ENCODE measurements around the gene TSEN2.
"Not testable (repeated sequence)": the region's sequence is repeated elsewhere in the genome, so short reads cannot be mapped to it uniquely, and the experiment has no call there.

The TSEN2 gene

DNA sequence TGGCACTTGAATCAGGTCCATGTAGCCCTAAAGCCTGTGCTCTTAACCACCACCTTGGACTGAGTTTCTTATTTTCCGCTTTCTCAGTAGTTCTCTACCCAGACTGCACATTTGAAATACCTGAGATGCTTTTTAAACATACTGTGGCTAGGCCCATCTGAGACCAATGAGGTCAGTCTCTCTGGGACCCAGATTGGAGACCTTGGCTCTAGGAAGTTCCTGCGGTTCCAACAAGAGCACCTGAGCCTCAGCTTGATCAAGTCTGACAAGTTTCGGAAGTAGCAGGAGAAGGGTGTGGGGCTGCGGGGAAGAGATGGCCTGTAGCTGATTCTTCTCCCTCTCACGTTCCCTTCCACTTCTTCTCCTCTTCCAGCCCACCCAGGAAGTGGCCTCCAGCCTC, 11.5 kb upstream of the TSEN2 start:
- DNase-seq: no peak

DNA sequence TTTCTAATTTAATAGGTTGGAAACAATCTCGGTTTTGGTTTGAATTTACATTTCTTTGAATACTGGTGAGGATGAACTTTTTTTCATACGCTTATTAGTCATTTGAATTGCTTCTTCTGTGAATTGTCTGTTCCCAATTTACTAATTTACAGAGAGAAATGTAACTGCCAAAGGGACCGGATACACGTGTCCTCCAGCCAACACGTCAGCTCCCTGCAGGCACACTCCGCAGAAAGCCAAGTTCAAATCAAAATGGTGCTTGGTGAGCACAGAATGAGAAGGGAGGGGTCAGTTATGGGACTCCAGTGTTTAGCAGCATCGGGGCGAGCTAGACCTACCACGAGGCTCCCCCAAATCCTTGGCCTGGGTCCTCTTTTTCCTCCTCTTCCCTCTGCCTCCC, 10.8 kb upstream of the TSEN2 start:
- no peak for DNase-seq

DNA sequence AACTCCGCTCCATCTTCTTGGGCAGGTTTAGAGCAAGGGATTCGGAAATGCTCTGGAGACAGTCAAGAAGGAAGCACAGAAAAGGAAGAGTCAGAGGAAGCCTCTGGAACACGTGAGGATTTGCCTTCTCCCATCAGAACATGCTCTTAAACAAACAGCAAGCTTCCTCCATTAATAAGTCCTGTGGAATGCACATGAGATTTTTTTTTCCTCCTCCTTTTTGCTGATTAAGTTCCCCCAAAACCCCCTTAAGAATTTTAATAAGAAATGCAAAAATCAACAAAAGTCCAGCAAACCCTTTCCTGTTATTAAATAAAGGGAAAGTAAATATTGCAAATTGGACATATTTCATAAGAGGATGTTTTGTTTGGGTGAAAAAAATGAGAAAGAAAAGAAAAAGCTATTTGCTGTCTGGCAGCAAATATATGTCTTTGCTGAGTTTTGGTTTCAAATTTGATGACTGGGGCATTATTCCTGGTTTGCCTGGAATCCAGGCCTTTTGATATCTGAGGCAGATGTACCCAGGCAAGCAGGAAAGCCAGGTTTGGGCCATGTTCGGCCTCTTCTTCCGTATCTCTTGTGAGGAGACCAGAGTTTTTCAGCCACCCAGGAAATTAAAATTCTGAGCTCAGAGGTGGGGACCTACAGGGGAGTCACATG, 7.9 kb upstream of the TSEN2 start:
- DNase-seq: no peak

DNA sequence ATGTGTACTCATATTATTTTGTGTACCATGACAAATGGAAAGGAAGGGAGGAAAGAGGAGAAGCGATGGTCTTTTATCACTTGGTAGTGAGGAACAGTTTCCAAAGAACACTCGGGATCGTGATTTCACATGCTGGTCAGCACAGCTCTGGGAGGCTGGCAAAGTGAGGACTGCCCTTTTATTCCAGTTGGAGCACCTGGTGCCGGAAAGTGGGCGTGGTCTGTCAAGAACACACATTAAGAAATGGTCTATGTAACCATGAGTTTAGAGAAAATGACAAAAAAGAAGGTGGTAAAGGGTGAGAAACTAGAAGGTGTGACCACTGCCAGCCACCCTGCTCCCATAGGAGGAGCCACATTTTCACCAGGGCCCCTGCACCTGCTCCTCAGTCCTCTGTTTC, 7.0 kb upstream of the TSEN2 start:
- DNase-seq: no peak

DNA sequence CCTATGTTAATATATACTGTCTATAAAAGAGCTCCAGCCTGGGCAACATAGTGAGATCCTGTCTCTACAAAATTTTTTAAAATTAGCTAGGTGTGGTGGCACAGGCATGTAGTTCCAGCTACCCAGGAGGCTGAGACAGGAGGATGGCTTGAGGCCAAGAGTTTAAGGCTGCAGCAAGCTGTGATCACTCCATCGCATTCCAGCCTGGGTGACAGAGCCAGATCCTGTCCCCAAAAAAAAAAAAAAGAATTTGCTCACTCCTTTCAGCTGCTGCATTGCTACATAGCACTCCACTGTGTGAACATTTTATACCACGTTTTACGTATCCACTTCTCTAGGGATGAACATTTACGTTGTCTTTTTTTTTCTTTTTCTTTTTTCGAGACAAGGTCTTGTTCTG, 6.0 kb upstream of the TSEN2 start:
- no peak for DNase-seq

DNA sequence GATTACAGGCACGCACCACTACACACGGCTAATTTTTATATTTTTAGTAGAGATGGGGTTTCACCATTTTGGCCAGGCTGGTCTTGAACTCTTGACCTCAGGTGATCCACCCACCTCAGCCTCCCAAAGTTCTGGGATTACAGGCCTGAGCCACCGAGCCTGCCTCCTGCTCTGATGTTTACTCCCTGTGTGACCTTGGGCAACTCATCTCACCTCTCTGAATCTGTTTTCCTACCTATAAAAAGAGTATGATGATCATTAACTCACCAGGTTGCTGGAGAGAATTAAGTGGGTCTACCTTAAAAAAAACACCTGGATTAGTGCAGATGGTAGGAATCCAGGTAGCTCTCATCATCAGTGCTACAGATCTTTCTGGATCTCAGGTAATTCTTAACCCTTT, 5.1 kb upstream of the TSEN2 start:
- DNase-seq: not testable (repeated sequence)

DNA sequence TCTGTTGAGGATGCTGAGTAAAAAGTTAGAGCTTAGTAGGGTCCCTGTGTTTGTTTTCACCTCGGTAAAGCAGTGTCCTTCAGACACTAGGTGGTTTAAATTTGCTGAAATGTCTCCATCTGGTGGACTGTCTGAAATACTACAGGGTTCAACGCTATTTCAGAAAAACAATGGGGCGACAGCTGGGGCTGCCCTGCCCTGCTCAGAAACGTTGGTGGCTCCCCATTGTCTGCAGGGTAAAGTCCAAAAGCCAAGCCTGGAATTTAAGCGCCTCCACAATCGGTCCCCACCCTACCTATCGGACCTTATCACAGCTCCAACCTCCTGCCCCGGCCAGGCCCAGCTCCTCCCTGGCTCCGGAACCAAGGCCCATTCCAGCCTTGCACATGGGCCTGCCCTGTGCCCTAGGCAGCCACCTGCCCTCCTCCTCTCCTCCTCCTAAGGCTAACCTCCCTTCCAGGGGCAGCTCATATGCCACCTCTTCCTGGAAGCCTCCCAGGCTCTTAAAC, 4.3 kb upstream of the TSEN2 start:
- no peak for DNase-seq

DNA sequence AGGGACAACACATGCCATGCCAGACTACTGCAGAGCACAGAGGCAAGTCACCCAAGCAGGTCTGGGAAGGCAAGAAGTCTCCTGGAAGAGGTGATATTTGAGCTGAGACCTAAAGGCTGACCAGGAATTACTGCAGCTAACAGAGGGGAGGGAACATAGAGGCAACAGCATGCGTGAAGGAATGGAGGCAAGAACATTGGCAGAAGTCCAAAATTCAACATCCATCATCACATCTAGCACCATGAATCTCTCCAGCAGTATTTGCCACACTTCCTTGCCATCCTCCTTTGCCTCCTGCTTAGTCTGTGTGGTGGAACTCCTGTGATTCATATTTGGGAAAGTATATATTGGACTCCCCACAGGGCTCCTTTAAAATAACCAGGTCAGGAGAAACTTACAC, 870 bp upstream of the TSEN2 start:
- DNase-seq: no peak

DNA sequence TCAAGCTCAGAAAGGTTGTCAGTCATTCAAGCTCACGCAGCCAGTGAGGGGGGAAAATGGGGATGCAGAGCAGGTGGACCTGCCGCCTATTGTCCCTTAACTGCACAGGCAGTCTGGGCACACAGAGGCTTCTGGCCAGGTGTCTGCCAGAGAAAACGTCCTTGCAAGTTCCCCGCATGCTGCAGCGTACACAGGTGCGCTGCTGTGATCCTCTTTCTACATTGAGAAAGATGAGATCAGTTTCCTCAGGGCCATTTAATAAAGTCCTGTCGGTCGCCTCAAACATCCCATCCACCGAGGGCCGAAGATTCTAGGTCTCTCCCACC, 445 bp upstream of the TSEN2 start:
- no peak for DNase-seq

DNA sequence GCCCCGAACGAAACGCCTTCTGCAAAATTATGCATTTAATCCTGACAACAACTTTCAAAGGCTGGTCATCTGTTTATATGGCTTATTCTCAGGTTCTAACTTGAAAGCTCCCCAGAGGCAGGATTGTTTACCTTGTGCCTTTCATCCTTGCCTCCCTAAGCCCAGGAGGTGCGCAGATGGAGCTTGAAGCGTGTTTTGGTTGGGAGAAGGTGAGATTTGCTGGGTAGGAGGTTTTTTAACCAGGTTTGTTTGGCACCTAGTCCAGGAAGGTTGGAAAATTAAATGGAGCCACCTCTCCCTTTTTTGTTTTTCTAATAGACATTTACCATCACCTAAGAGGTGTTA, 675 bp downstream of the TSEN2 start:
- no peak for DNase-seq

DNA sequence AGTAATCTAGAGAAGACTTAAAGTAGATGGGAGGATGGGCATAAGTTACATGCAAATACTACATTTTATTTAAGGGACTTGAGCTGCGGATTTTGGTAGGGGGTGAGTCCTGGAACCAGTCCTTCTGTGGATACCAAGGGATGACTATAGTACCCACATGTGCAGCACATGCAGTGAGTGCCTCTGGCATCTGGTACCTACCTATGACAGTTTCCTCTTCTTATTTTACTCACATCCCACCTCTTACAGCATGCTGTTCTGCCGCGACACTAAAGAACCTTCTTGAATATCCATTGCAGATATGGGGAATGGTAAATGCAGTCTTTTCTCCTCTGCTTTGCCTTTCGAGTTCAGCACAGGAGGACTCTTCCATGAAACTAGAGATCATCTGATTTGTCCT, 1.7 kb downstream of the TSEN2 start:
- DNase-seq: no peak

DNA sequence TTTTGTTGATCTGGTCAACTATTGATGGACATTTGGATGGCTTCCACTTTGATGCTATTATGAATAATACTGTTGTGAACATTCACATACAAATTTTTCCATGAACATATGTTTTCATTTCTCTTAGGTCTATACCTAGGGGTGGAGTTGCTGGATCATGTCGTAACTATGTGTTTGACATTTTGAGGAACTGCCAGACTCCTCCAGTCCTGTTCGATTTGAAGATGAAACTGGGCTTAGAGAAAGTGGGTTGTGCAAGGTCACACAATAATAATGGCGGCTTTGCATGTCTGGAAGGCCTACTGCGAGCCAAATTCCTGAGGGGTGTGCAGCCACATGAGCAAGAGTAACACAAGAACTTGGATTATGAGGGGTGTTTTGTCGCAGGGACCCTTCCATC, 2.6 kb downstream of the TSEN2 start:
- DNase-seq: no peak

DNA sequence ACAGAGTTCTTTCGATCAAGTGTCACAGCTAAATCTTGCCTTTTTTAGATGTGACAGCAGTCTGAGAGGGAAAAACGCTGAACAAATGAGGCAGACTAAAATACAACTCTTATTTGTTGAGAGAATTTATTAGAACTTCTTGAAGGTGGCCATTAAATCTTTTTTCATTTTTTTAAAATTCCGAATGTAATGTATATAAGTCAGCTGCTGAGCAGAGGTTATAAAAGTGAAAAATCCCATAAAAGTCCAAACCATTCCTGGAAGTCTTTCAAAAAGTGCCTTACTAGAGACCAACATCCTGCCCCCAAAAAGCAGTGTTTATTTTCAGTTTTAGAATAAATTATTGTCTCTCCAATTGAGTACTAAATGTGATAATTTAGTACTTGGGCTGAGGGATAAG, 3.1 kb downstream of the TSEN2 start:
- no peak for DNase-seq

DNA sequence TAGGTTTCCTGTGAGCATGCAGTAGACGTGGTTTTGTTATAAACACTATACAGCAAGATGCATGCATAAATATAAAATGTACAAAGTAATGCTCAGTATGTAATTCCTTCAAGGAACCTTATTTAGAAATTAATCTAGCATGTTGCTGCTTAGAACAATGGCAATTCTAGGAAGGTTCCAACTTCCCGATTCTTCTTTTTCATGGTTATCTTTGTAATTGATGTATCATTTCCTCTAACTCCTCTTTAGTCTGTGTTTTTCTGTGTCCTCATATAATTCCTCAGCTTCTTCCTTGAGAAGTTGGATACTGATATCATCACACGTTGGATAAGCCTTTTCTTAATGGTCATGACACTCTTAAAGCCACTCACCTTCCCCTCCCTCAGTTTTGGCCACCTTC, 3.5 kb downstream of the TSEN2 start:
- no peak for DNase-seq

DNA sequence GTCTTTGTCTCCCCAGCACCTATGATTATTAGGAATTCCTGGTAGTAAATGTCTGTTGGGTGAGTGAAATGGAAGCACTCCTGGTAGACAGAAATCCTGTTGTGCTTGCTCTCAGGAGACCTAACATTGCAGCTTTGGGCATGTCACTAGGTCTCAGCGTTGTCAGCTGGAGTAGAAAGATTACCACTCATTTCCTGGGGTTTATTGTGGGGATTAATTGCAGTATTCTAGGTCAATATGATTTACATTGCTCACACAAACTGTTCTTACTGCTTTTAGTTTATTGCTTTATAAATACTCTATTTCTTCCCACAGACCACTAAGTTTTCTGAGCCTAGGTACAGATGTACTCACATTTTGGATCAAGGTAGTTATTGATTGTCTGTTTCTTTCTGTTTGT, 5.1 kb downstream of the TSEN2 start:
- DNase-seq: no peak

DNA sequence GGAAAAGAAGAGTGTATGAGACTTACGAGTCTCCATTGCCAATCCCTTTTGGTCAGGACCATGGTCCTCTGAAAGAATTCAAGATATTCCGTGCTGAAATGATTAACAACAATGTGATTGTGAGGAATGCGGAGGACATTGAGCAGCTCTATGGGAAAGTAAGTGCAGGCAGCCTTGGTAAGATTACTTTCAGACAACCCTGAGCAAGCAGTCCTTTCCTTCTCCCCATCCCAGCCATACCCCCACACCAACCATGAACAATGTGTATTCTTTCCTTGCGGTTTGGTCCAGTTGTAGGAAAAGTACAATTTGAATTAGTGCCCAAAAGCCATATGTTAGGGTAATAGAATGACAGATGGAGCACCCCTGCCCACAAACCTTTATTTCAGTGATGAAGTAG, 5.6 kb downstream of the TSEN2 start:
- DNase-seq: no peak

DNA sequence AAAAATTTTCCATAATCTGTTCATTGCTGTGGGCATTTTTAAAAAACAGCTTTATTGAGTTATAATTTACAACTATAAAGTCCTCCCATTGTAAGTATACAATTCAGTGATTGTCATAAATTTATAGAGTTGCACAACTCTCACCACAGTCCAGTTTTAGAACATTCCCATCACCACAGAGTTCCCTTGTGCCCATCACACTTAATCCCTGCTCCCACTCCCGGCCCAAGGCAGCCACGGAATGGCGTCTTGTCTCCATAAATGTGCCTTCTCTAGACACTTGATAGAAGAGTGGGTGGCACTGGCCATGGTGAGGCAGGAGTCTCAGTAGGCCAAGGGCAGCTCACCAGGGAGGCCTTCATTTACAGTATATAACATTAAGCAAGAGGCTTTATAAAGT, 6.3 kb downstream of the TSEN2 start:
- no peak for DNase-seq

DNA sequence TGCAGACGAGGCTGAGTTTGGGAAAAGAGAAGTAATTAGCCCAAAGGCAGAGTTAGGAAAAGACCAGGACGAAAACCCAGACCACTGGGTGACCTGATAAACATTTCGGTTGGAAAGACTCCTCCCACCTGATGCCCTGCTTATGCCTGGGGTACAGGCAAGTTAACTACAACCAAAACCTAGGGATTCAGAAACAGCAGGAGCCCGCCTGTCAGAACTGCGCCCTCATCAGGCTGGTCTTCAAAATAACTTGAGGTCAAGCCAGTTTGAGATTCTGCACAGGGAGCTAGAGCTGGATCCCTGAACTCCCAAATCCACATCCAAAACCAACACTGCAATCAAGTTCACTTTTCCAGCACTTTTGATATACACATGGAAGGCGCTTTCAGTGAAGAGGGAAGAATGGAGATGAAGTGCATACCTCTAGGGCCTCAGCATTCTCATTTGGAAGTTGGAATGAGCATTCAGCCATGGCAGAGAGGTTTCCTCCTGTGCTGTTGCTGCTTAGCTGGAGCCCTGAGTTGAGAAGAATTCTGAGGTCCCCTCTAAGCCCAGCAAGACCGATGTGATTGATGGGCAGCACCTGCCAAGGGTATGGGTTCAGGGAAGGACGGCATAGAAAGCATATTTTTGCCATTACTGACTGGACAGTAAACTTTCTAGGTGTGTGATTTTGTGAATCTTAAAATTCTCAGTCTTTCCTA, 11.6 kb downstream of the TSEN2 start:
- no peak for DNase-seq

DNA sequence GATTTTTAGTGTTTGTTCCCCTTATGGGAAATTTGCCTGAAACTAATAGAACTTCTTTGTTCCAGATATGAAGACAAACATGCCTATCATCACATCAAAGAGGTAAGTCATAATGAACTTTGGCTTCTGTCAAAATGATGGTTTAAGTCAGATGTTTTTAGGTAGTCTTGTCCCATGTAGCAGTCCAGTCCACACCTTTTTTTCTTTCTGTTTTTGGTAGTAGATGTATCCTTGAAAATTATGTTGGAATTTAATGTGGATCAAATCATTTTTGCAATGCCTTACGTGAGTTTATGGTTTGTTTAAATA, 12.1 kb downstream of the TSEN2 start:
- DNase-seq: no peak

DNA sequence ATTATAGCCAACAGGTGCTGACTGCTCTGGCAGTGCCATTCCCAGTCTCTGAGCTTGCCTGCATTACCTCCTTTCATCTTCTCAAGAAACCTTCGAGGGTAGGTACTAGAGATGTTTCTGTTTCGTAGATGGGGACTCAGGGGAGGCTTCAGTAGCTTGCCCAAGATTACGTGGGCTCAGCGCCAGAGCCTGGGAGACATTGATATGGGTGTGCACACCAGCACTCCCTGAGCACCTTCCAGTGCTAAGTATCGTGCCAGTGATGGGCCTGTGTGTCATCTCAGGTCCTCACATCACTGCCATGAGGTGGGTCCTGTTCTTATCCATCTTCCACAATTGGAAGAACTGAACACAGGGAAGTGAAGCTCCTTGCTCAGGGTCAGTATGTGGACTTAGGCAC, 15.2 kb downstream of the TSEN2 start:
- no peak for DNase-seq

DNA sequence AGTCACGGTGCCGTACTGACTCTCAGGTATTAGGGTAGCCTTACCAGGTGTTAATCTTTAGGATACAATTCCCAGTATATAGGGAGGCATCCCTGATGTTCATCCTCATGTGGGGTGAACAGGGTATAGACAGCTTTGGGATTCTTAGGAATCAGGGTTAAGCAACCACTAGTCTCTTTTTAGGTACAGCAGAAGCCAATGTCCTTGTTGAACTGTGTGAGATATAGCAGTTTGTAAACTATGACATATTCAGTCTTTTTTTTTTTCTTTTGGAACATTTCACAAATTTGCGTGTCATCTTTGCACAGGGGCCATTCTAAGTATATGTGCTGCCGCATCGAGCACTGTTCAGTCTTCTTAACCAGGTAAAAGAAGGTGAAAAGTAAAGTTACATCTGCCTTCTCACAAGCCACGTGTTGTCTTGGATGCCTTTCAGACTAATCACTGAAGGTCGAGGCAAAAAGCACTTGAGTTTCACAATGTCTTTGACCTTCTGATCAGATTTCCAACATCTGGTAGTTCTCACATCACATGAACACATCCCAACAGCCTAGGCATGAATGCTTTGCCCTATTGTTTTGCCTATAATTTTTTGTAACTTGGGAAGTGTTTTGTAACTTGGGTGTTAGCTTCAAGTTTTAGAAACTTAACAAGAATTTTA, 17.2 kb downstream of the TSEN2 start:
- no peak for DNase-seq

DNA sequence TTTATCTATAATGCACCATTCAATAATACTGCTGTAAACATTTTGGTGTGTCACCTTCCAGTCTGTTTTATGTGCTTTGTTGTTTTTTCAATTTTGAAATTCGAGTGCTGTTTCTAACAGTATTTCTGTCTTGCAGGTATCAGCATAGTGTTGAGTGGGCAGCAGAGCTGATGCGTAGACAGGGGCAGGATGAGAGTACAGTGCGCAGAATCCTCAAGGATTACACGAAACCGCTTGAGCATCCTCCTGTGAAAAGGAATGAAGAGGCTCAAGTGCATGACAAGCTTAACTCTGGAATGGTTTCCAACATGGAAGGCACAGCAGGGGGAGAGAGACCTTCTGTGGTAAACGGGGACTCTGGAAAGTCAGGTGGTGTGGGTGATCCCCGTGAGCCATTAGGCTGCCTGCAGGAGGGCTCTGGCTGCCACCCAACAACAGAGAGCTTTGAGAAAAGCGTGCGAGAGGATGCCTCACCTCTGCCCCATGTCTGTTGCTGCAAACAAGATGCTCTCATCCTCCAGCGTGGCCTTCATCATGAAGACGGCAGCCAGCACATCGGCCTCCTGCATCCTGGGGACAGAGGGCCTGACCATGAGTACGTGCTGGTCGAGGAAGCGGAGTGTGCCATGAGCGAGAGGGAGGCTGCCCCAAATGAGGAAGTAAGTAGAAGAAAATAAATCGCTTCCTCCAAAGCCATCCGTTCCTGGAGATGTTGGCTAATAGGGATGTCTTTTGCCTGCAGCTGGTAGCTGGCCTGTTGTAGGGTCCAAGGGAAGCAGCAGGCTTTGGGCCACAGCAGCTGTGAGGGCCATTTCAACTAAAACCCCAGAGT, 19.1 kb downstream of the TSEN2 start:
- DNase-seq: peak; percentile 7

DNA sequence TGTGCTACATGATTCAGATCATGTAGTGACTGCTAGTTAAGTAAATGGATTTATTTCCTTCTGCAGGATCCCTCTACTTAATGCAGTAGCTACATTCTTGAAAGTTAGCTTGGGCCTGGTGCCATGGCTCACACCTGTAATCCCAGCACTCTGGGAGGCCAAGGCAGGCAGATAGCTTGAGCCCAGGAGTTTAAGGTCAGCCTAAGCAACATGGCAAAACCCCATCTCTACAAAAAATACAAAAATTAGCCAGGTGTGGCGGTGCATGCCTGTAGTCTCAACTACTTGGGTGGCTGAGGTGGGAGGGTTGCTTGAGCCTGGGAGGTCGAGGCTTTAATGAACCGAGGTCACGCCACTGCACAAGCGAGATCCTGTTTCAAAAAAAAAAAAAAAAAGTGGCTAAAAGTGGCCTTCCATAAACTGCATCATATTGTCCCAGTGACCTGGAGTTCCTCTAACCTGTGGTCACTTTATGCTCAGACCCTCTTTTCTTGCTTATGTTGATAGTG, 22.0 kb downstream of the TSEN2 start:
- no peak for DNase-seq
